GM19324 (cell line): ENCODE data around the gene OR10C1.

ENCODE experiments used
- ATAC-seq: cut with Tn5 transposase; IDR thresholded peaks from one replicate; pipeline ENCODE4 v1.9.1; 2021; ENCODE audit warnings: mild to moderate bottlenecking, moderate library complexity; ENCODE audit not compliant: unreplicated experiment, low FRiP score

Gene OR10C1

GRCh38 chr6:29474996-29475395 is 35.9 kb downstream of the OR10C1 start:
- ATAC-seq, result no peak

- no peak for ATAC-seq
These were observed 38.9 kb downstream of the OR10C1 start for GRCh38 chr6:29477923-29478450.

DNA sequence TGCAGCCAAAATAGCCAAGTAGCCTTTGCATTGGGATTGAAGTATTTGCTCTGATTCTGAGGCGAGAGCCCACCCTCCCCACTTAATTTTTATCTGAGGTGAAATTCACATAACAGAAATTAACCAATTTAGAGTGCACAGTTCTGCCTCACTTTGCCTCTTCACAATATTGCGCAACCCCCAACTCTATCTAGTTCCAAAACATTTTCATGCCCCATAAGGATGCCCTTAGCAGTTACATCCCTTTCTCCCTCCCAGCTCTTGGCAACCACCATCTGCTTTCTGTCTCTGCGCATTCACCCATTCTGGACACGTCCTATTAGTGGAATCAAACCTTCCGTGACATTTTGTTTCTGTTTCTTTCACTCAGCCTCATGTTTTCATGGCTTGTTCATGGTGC is 39.6 kb downstream of the OR10C1 start:
- no peak for ATAC-seq

- no peak for ATAC-seq
These were observed 40.5 kb downstream of the OR10C1 start for GRCh38 chr6:29479560-29479959.

DNA sequence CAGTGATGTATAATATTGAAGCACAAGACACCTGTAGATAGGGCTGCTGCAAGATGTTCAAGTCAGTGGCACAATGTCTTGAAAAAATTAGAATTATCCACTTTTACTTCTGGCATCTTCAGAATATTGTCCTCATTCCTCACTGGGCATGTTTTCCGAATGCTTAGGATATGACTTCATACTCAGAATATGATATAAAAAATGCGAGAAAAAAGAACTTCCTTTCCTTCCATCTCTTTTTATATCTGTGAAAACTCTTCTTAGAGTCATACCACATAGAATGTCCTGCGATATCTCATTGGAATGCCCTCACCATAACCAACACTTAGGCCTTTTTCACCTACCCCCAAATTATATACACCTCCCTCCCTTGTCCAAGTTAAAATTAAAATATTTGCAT is 44.1 kb downstream of the OR10C1 start:
- ATAC-seq, result no peak

DNA sequence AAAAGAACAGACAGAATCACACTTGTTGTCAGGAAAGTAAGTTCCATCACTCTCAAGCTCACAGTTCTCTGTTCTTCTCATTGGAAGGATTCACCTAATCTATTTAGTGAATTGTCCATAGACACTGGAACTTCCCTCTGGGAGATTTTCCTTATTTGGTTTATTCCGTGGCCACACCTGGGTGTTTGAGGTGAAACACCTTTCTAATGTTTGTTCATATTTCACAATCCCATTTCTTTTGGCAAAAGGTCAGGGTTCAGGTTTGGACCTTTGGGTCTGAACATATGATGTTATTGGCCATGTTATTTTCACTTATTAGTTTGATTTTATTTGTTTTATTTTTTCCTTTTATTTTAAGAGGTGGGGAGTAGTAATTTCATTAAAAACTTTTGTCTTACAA is 44.6 kb downstream of the OR10C1 start:
- ATAC-seq, result no peak

DNA sequence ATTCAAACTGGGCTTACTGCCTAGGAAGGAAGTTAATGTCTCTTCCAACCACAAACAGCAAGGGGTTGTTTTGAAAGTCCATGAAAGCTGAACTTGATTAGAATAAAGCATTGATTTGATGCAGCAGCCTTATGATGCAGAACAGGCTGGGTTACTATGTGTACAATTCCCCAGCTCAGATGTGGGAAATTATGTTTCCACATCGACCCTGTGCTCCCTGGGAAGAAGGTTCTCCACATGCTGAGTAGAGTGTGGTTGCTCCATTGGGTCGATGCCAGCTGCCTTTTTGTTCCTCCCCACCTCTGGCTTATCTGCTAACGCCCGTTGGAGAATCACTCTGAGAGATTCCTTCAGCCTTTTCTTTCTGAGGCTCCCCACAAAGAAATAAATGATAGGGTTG is 47.5 kb downstream of the OR10C1 start:
- ATAC-seq, result no peak

DNA sequence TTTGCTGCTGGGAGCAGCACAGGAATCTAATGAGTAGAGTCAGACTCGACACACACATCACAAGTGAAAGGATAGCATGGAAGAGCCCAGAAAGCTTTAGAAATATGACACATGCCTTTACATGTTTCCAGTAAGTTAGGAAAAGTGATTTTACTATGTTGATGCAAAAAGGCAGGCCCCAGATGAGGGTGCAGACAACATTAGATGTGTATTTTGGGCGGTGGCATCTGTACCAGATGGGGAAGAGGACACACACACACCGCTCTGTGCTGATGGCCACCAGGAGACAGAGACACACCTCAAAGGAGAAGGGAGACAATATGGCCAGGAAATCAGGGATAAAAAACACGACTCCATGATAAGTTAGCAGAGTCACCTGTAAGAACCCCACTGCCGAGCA is 48.0 kb downstream of the OR10C1 start:
- ATAC-seq, result no peak

- no peak for ATAC-seq
These were observed 48.6 kb downstream of the OR10C1 start, which contains the start of gene MAS1L for GRCh38 chr6:29487660-29488059. TSS of gene MAS1L (minus strand) at chr6:29487956. CDS start at chr6:29487902, 54 bp downstream.

GRCh38 chr6:29488874-29489273 is 49.8 kb downstream of the OR10C1 start:
- ATAC-seq, result no peak

DNA sequence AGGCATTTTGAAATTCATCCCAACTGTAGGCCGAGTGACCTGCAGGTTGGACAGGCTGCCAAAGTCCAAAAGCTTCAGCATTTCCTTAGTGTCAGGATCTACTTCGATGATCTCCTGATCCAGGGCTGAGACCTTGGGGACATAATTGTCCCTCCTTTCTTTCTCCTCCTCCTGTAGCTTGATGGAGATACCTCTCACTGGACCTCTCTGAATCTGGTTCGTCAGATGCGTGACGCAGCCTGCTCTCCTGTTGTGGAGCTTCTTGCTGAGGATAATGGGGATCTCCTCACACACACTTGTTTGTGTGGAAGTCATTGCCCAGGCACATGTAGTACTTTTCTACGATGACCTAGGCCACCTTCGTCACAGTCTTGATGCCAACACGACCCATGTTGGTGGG is 50.2 kb downstream of the OR10C1 start:
- ATAC-seq, result no peak

- ATAC-seq, result no peak
These were observed 50.9 kb downstream of the OR10C1 start for GRCh38 chr6:29490055-29490454.

DNA sequence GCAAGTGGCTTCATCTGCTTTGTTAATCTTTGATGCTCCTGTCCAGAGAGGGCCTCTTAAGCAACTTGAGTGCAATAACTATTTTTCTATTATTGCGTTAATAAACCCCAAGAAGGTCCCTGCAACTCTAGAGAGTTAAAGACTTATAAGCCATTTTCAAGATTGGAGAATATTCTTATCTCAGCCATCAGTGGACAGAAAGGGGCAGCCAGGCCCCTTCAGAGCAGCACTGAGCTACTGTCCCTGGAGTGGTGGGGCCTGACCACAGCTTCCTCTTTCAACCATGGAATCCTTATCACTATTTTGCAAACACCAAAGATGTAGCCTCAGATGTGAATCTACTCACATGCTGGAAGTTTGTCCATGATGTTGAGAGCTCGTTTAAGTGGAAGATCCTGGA is 51.4 kb downstream of the OR10C1 start:
- ATAC-seq, result no peak
